Keratinocyte (primary cell): Measurements from ENCODE around the gene TNFRSF4.

Source experiments
- CTCF ChIP-seq, 3 experiments: IDR thresholded peaks in 1 of 3; conservative IDR thresholded peaks in 1 of 3; optimal IDR thresholded peaks in 1 of 3; 2 replicates in 2 of 3; 3 replicates in 1 of 3; pipeline versions ENCODE3 to v1.5.1; 2011; ENCODE audit warnings: low read length in 3 of 3, mild to moderate bottlenecking in 3 of 3, moderate library complexity in 2 of 3, control low read depth in 1 of 3, inconsistent platforms in 1 of 3; ENCODE audit not compliant: insufficient read depth in 2 of 3; ENCODE audit errors: extremely low read depth in 1 of 3
- EZH2 ChIP-seq: IDR thresholded peaks from one replicate; pipeline ENCODE4 v1.6.1; 2012; ENCODE audit warnings: inconsistent platforms, mild to moderate bottlenecking, low read length, moderate library complexity

DNA sequence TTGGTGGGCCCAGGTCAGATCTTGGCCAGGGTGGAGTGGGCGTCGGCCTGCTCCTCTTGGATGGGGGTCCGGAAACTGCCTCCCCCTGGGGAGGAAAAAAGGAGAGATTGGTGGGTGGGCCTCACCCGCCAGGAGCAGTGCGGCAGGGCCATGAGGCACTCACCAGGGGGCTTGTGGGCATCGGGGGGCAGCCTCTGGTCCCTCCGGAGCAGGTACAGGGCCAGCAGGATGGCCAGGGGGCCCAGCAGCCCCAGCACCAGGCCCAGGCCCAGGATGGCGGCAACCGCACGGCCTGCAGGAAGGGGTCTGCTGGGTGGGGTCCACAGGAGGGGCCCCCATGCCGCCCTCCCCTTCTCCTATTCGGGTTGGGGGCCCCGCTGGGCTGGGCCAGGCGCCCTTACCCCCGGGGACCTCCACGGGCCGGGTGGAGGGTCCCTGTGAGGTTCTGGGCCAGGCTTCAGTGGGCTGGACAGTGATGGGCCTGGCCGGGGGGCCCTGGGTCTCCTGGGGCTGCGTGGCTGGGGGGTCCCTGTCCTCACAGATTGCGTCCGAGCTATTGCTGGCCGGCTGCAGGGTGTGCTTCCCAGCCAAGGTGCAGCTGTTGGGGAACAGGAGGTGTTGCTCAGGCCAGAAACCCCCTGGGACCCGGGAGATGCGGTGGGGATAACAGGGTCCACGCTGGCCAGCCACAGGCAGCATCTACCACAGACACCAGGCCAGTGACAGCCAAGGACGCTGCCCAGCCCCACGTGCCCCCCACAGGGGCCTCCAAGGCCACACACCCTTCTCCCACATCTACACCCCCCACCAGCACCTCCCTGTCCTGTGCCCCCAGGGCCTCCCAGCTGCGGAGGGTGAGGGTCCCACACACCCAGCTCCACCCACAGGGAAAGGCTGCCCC, 2.2 kb downstream of the TNFRSF4 start:
- TF ChIP-seq CTCF (optimal IDR thresholded peaks at IDR 0.05 in 1 of 3, IDR thresholded peaks at IDR 0.05 in 1 of 3, conservative IDR thresholded peaks at IDR 0.05 in 1 of 3; ENCODE audit: extremely low read depth in 1 of 3, insufficient read depth in 2 of 3, low read length in 3 of 3) (no peak), EZH2 (no peak)
